CD4-positive, alpha-beta memory T cell (primary cell): ENCODE results near the gene RASA3. TPM values are rescaled to one million over a fixed set of nuclear protein-coding genes. Genes with fewer than 3 reads are reported as not detected.

Source experiments
- CTCF ChIA-PET: fragments of 350-600 bp; sonication (Branson Sonifier 250); formaldehyde crosslinking; loops from one replicate; lab custom pipeline; 2021; ENCODE audit warnings: inconsistent platforms; ENCODE audit not compliant: partially characterized antibody; lab: Charles Lee
- POLR2A ChIA-PET: fragments of 350-600 bp; sonication (Branson Sonifier 250); formaldehyde crosslinking; loops from one replicate; lab custom pipeline; 2021; ENCODE audit not compliant: partially characterized antibody; lab: Charles Lee
- DNase-seq, 5 donors: peaks; one replicate each; pipeline versions ENCODE4 v3.0.0 to v3.0.0-alpha.2; 2020 to 2022; ENCODE audit warnings: mixed read lengths in 1 of 5
- H3K27ac ChIP-seq: one replicate; pipeline ENCODE4 v1.7.0; 2013; ENCODE audit warnings: low read depth, low read length
- H3K27me3 ChIP-seq: 2 replicates; pipeline ENCODE4 v1.7.0; 2013; ENCODE audit warnings: mild to moderate bottlenecking, low read length, moderate library complexity; ENCODE audit not compliant: insufficient read depth
- H3K36me3 ChIP-seq: 2 replicates; pipeline ENCODE4 v1.7.0; 2013; ENCODE audit warnings: mild to moderate bottlenecking, low read length, moderate library complexity; ENCODE audit not compliant: insufficient read depth
- H3K4me1 ChIP-seq: 2 replicates; pipeline ENCODE4 v1.7.0; 2013; ENCODE audit warnings: mild to moderate bottlenecking, low read length, moderate library complexity; ENCODE audit not compliant: insufficient read depth
- H3K4me3 ChIP-seq, 2 donors: one replicate each; pipeline ENCODE4 v1.7.0; 2013; ENCODE audit warnings: low read length in 2 of 2, mild to moderate bottlenecking in 1 of 2
- H3K9me3 ChIP-seq, 2 donors: one replicate each; pipeline ENCODE4 v1.7.0; 2013; ENCODE audit warnings: low read length in 2 of 2, control low read depth in 1 of 2; ENCODE audit not compliant: control insufficient read depth in 1 of 2
- H3K27ac Mint-ChIP-seq, 7 donors: one replicate each; pipeline ENCODE4 v1.8.0; 2020 to 2021; ENCODE audit warnings: mixed read lengths in 7 of 7, mild to moderate bottlenecking in 6 of 7, inconsistent platforms in 3 of 7, moderate library complexity in 3 of 7
- H3K27me3 Mint-ChIP-seq, 2 donors: one replicate each; pipeline ENCODE4 v1.8.0; 2020 to 2021; ENCODE audit warnings: mixed read lengths in 2 of 2
- H3K36me3 Mint-ChIP-seq, 2 donors: one replicate each; pipeline ENCODE4 v1.8.0; 2020 to 2021; ENCODE audit warnings: mixed read lengths in 2 of 2, inconsistent platforms in 1 of 2, mild to moderate bottlenecking in 1 of 2
- H3K4me1 Mint-ChIP-seq, 4 donors: one replicate each; pipeline ENCODE4 v1.8.0; 2020 to 2021; ENCODE audit warnings: mixed read lengths in 4 of 4, mild to moderate bottlenecking in 1 of 4
- H3K4me3 Mint-ChIP-seq, 8 donors: one replicate each; pipeline ENCODE4 v1.8.0; 2020 to 2021; ENCODE audit warnings: mixed read lengths in 8 of 8, mild to moderate bottlenecking in 7 of 8, moderate library complexity in 6 of 8, inconsistent platforms in 3 of 8
- H3K9me3 Mint-ChIP-seq, 8 donors: one replicate each; pipeline ENCODE4 v1.8.0; 2020 to 2021; ENCODE audit warnings: mixed read lengths in 8 of 8, mild to moderate bottlenecking in 5 of 8, inconsistent platforms in 3 of 8, moderate library complexity in 1 of 8
- intact Hi-C: fragments of 100-400 bp; cut with micrococcal nuclease; formaldehyde crosslinking; loops from one replicate; pipeline ENCODE4 v1.15.1; 2023
- polyA plus RNA-seq, 2 donors: library from polyadenylated mRNA; unstranded; fragments of 300-500 nt; fragmentation: Illumina TruSeq; gene quantifications; one replicate each; pipeline ENCODE4 v1.2.3, GENCODE V29; 2021
- total RNA-seq, 2 experiments: library from RNA; stranded (reverse); gene quantifications; one replicate each; pipeline ENCODE4 v1.2.3, GENCODE V29; 2021

RASA3 gene
- total and polyA plus RNA-seq, 4 experiments from 2014 or later = 65.5 to 174 (median 156) TPM

DNA sequence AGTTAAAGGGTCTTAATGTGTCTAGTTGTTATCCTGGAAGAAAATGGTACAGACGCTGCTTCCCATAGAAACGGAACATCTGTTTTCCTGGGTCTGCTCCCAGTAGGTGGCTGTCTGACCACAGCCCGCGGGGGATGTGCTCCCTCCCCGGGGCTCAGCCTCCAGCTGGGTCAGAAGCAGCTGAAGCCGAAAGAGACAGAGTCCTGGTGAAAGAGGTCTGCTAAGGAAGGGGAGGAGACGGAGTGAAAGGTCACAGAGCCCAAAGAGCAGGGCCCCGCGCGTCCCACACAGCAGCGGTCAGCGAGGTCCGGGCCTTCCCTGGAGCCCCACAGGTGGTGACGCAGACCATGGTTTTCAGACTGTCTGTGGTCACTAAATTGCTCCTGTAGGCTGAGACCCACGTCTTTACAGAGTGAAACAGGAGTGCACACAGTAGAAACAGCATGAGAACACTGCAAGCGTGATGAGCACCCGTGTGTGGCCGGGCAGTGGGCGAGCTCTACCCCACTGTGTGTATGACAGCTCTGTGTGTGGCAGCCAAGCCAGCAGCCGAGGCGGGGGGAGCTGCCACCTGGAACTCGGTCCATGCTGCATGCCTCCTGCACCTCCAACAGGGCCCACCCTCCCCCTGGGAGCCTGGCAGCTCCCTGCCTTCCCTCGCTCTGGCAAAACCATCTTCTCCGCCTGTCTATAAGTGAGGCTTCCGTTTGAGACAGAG, 106.5 kb downstream of the RASA3 start:
- ChIA-PET CTCF (no interaction called here), POLR2A (interaction anchor here (0.7 kb wide), 1 partner anchor 65 kb away, joined by 3 read pairs; no protein-coding TSS in a partner anchor)
- H3K27ac ChIP-seq = no peak overlapping the region
- Mint-ChIP-seq H3K27me3 (no peaks in the 10 kb centered on the region), H3K4me3 (no peak overlapping the region), H3K4me1 (peaks cover 4 to 9% (median 4%) of the 10 kb centered on the region in 4 donors), H3K27ac (peak overlapping the region in 3 of 7 donors; percentile 42 to 82 (median 81)), H3K9me3 (peaks cover 0 to 6% (median 0%) of the 10 kb centered on the region in 8 donors), H3K36me3 (peaks cover 32 to 63% of the 10 kb centered on the region in 2 donors)
- H3K27me3 ChIP-seq = no peaks in the 10 kb centered on the region
- peaks cover 80% of the 10 kb centered on the region for H3K36me3 ChIP-seq
- intact Hi-C loops = no loop called here
- DNase-seq = no peak
- H3K4me1 ChIP-seq = peaks cover under 1% of the 10 kb centered on the region
- no peak overlapping the region for H3K4me3 ChIP-seq
- H3K9me3 ChIP-seq = no peaks in the 10 kb centered on the region

GRCh38 chr13:114025405-114025713, 107.1 kb downstream of the RASA3 start:
- Mint-ChIP-seq H3K4me1 (peaks cover 0 to 5% (median 0%) of the 10 kb centered on the region in 4 donors), H3K27ac (peak overlapping the region in 2 of 7 donors; percentile 48 to 82)

GRCh38 chr13:114024603-114025404, 107.6 kb downstream of the RASA3 start:
- H3K27me3 Mint-ChIP-seq = no peaks in the 10 kb centered on the region
- CTCF ChIA-PET = no interaction called here
- Histone ChIP-seq H3K9me3 (no peaks in the 10 kb centered on the region), H3K4me3 (no peak overlapping the region), H3K27me3 (no peaks in the 10 kb centered on the region), H3K4me1 (no peaks in the 10 kb centered on the region), H3K27ac (no peak overlapping the region), H3K36me3 (peaks cover 82% of the 10 kb centered on the region)
- peaks cover 34 to 65% of the 10 kb centered on the region in 2 donors for H3K36me3 Mint-ChIP-seq
- peaks cover 0 to 5% (median 0%) of the 10 kb centered on the region in 4 donors for H3K4me1 Mint-ChIP-seq
- POLR2A ChIA-PET = no interaction called here
- no peak for DNase-seq
- peak overlapping the region in 1 of 7 donors; percentile 48 for H3K27ac Mint-ChIP-seq
- peaks cover 0 to 10% (median 0%) of the 10 kb centered on the region in 8 donors for H3K9me3 Mint-ChIP-seq
- H3K4me3 Mint-ChIP-seq = no peak overlapping the region
- intact Hi-C loops = no loop called here

More at GRCh38 chr13:114025405-114025713, 107.1 kb downstream of the RASA3 start:
- Histone ChIP-seq H3K27ac (no peak overlapping the region), H3K4me3 (no peak overlapping the region), H3K27me3 (no peaks in the 10 kb centered on the region), H3K9me3 (no peaks in the 10 kb centered on the region), H3K4me1 (no peaks in the 10 kb centered on the region), H3K36me3 (peaks cover 82% of the 10 kb centered on the region)
- POLR2A ChIA-PET = interaction anchor here (0.7 kb wide), 1 partner anchor 64 kb away, joined by 3 read pairs; no protein-coding TSS in a partner anchor
- H3K4me3 Mint-ChIP-seq = no peak overlapping the region
- peaks cover 33 to 63% of the 10 kb centered on the region in 2 donors for H3K36me3 Mint-ChIP-seq
- no peak for DNase-seq
- intact Hi-C loops = no loop called here
- peaks cover 0 to 10% (median 0%) of the 10 kb centered on the region in 8 donors for H3K9me3 Mint-ChIP-seq
- H3K27me3 Mint-ChIP-seq = no peaks in the 10 kb centered on the region
- CTCF ChIA-PET = no interaction called here

GRCh38 chr13:114023716-114024602, 108.5 kb downstream of the RASA3 start:
- Mint-ChIP-seq H3K4me3 (no peak overlapping the region), H3K27ac (peak overlapping the region in 4 of 7 donors; percentile 40 to 91 (median 46)), H3K27me3 (no peaks in the 10 kb centered on the region), H3K4me1 (peaks cover 0 to 5% (median 0%) of the 10 kb centered on the region in 4 donors), H3K36me3 (peaks cover 36 to 66% of the 10 kb centered on the region in 2 donors), H3K9me3 (peaks cover 0 to 10% (median 0%) of the 10 kb centered on the region in 8 donors)
- DNase-seq = no peak
- H3K4me1 ChIP-seq = no peaks in the 10 kb centered on the region
- peaks cover 83% of the 10 kb centered on the region for H3K36me3 ChIP-seq
- H3K4me3 ChIP-seq = no peak overlapping the region
- H3K27me3 ChIP-seq = no peaks in the 10 kb centered on the region
- POLR2A ChIA-PET = no interaction called here
- intact Hi-C loops = no loop called here
- CTCF ChIA-PET = no interaction called here
- H3K9me3 ChIP-seq = no peaks in the 10 kb centered on the region
- H3K27ac ChIP-seq = no peak overlapping the region

GRCh38 chr13:114022876-114023275, 109.5 kb downstream of the RASA3 start:
- CTCF ChIA-PET = no interaction called here

GRCh38 chr13:114022309-114022669, 110.1 kb downstream of the RASA3 start:
- no peak overlapping the region for H3K4me3 ChIP-seq
- no peaks in the 10 kb centered on the region for H3K27me3 ChIP-seq
- H3K27ac ChIP-seq = no peak overlapping the region
- H3K36me3 ChIP-seq = peaks cover 92% of the 10 kb centered on the region
- Mint-ChIP-seq H3K4me1 (peaks cover 0 to 5% (median 0%) of the 10 kb centered on the region in 4 donors), H3K4me3 (no peak overlapping the region), H3K27me3 (no peaks in the 10 kb centered on the region), H3K36me3 (peaks cover 31 to 65% of the 10 kb centered on the region in 2 donors), H3K9me3 (peaks cover 0 to 10% (median 0%) of the 10 kb centered on the region in 8 donors), H3K27ac (no peak overlapping the region)
- H3K4me1 ChIP-seq = no peaks in the 10 kb centered on the region
- intact Hi-C loops = no loop called here
- ChIA-PET CTCF (no interaction called here), POLR2A (interaction anchor here (0.6 to 0.9 kb wide), 2 partner anchors 73 to 153 kb away, joined by 3 read pairs; no protein-coding TSS in a partner anchor)
- DNase-seq = no peak
- H3K9me3 ChIP-seq = no peaks in the 10 kb centered on the region

More at GRCh38 chr13:114022876-114023275, 109.5 kb downstream of the RASA3 start:
- DNase-seq = no peak
- Histone ChIP-seq H3K4me3 (no peak overlapping the region), H3K4me1 (no peaks in the 10 kb centered on the region), H3K9me3 (no peaks in the 10 kb centered on the region), H3K36me3 (peaks cover 92% of the 10 kb centered on the region), H3K27ac (no peak overlapping the region), H3K27me3 (no peaks in the 10 kb centered on the region)
- Mint-ChIP-seq H3K27ac (peak overlapping the region in 2 of 7 donors; percentile 51 to 53), H3K27me3 (no peaks in the 10 kb centered on the region), H3K36me3 (peaks cover 36 to 67% of the 10 kb centered on the region in 2 donors), H3K9me3 (peaks cover 0 to 10% (median 0%) of the 10 kb centered on the region in 8 donors), H3K4me1 (peaks cover 0 to 5% (median 0%) of the 10 kb centered on the region in 4 donors), H3K4me3 (no peak overlapping the region)
- POLR2A ChIA-PET = no interaction called here
- intact Hi-C loops = no loop called here
